ENCODE data around the gene PPP2R5C. TPM values are rescaled to one million over a fixed set of nuclear protein-coding genes. Genes with fewer than 3 reads are reported as not detected.

PPP2R5C gene
- total and polyA plus RNA-seq, 9 of the 15 experiments (the other 6 are each of a cell fraction or from before 2014, with no cell fraction given) = 284 to 617 (median 395) TPM

DNA sequence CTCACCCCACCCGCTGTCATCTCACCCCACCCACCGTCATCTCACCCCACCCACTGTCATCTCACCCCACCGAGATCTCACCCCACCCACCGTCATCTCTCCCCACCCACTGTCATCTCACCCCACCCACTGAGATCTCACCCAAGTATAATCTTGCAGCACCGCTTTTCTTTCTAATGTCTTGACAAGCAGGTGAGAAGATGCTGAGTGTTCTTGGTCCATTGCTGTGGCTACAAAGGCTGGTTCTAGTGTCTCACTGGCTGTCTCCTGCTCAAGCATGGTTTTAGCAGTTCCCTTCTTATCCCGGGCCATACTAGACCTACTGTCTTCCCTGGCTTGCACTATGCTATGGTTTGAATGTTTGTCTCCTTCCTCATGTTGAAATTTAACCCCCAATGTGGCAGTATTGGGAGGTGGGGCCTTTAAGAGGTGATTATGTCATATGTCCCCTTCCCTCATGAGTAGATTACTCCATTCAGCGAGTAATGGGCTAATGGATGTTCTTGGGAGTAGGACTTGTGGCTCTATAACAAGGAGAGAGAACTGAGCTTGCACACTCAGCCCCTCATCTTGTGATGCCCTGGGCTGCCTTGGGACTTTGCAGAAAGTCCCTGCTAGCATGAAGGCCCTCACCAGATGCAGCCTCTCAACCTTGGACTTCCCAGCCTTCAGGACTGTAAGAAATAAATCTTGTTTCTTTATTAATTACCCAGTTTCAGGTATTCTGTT lies 47.7 kb upstream of the PPP2R5C start (continued):
- TF ChIP-seq, protein P1, sequence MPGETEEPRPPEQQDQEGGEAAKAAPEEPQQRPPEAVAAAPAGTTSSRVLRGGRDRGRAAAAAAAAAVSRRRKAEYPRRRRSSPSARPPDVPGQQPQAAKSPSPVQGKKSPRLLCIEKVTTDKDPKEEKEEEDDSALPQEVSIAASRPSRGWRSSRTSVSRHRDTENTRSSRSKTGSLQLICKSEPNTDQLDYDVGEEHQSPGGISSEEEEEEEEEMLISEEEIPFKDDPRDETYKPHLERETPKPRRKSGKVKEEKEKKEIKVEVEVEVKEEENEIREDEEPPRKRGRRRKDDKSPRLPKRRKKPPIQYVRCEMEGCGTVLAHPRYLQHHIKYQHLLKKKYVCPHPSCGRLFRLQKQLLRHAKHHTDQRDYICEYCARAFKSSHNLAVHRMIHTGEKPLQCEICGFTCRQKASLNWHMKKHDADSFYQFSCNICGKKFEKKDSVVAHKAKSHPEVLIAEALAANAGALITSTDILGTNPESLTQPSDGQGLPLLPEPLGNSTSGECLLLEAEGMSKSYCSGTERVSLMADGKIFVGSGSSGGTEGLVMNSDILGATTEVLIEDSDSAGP (CRISPR knock-in tag; IDR thresholded peaks at IDR 0.05) = peak; percentile 43; the same call in 1 of the 2 replicates
- TF ChIP-seq BHLHE40 (IDR thresholded peaks at IDR 0.05; ENCODE audit: low read length) = no peak
- 0 out of 2 replicates have a peak, but pooled peaks have one; percentile 17 for TF ChIP-seq ARID1B (IDR thresholded peaks at IDR 0.05)
- TF ChIP-seq, protein P2, sequence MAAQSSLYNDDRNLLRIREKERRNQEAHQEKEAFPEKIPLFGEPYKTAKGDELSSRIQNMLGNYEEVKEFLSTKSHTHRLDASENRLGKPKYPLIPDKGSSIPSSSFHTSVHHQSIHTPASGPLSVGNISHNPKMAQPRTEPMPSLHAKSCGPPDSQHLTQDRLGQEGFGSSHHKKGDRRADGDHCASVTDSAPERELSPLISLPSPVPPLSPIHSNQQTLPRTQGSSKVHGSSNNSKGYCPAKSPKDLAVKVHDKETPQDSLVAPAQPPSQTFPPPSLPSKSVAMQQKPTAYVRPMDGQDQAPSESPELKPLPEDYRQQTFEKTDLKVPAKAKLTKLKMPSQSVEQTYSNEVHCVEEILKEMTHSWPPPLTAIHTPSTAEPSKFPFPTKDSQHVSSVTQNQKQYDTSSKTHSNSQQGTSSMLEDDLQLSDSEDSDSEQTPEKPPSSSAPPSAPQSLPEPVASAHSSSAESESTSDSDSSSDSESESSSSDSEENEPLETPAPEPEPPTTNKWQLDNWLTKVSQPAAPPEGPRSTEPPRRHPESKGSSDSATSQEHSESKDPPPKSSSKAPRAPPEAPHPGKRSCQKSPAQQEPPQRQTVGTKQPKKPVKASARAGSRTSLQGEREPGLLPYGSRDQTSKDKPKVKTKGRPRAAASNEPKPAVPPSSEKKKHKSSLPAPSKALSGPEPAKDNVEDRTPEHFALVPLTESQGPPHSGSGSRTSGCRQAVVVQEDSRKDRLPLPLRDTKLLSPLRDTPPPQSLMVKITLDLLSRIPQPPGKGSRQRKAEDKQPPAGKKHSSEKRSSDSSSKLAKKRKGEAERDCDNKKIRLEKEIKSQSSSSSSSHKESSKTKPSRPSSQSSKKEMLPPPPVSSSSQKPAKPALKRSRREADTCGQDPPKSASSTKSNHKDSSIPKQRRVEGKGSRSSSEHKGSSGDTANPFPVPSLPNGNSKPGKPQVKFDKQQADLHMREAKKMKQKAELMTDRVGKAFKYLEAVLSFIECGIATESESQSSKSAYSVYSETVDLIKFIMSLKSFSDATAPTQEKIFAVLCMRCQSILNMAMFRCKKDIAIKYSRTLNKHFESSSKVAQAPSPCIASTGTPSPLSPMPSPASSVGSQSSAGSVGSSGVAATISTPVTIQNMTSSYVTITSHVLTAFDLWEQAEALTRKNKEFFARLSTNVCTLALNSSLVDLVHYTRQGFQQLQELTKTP (IDR thresholded peaks at IDR 0.05; ENCODE audit: low read depth in 1 of 2, partially characterized antibody in 2 of 2) = peak in 1 of 2 experiments; percentile 62
- TF ChIP-seq, protein P3, sequence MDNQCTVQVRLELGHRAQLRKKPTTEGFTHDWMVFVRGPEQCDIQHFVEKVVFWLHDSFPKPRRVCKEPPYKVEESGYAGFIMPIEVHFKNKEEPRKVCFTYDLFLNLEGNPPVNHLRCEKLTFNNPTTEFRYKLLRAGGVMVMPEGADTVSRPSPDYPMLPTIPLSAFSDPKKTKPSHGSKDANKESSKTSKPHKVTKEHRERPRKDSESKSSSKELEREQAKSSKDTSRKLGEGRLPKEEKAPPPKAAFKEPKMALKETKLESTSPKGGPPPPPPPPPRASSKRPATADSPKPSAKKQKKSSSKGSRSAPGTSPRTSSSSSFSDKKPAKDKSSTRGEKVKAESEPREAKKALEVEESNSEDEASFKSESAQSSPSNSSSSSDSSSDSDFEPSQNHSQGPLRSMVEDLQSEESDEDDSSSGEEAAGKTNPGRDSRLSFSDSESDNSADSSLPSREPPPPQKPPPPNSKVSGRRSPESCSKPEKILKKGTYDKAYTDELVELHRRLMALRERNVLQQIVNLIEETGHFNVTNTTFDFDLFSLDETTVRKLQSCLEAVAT (IDR thresholded peaks at IDR 0.05) = peak; percentile 23 to 72; a peak in 2 of 4 replicates
- TF ChIP-seq, protein P4, sequence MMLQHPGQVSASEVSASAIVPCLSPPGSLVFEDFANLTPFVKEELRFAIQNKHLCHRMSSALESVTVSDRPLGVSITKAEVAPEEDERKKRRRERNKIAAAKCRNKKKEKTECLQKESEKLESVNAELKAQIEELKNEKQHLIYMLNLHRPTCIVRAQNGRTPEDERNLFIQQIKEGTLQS (IDR thresholded peaks at IDR 0.05) = peak; percentile 34; the same call in 1 of the 2 replicates
- TF ChIP-seq, protein P4 (CRISPR knock-in tag; conservative IDR thresholded peaks at IDR 0.05) = no peak
- TF ChIP-seq TRIM24 (IDR thresholded peaks at IDR 0.05) = peak; percentile 64 to 80; a peak in 3 of 4 replicates
- TF ChIP-seq, protein P5, sequence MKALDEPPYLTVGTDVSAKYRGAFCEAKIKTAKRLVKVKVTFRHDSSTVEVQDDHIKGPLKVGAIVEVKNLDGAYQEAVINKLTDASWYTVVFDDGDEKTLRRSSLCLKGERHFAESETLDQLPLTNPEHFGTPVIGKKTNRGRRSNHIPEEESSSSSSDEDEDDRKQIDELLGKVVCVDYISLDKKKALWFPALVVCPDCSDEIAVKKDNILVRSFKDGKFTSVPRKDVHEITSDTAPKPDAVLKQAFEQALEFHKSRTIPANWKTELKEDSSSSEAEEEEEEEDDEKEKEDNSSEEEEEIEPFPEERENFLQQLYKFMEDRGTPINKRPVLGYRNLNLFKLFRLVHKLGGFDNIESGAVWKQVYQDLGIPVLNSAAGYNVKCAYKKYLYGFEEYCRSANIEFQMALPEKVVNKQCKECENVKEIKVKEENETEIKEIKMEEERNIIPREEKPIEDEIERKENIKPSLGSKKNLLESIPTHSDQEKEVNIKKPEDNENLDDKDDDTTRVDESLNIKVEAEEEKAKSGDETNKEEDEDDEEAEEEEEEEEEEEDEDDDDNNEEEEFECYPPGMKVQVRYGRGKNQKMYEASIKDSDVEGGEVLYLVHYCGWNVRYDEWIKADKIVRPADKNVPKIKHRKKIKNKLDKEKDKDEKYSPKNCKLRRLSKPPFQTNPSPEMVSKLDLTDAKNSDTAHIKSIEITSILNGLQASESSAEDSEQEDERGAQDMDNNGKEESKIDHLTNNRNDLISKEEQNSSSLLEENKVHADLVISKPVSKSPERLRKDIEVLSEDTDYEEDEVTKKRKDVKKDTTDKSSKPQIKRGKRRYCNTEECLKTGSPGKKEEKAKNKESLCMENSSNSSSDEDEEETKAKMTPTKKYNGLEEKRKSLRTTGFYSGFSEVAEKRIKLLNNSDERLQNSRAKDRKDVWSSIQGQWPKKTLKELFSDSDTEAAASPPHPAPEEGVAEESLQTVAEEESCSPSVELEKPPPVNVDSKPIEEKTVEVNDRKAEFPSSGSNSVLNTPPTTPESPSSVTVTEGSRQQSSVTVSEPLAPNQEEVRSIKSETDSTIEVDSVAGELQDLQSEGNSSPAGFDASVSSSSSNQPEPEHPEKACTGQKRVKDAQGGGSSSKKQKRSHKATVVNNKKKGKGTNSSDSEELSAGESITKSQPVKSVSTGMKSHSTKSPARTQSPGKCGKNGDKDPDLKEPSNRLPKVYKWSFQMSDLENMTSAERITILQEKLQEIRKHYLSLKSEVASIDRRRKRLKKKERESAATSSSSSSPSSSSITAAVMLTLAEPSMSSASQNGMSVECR (CRISPR knock-in tag; IDR thresholded peaks at IDR 0.05) = no peak
- peak; percentile 23; the same call in 1 of the 2 replicates for TF ChIP-seq MTA3 (IDR thresholded peaks at IDR 0.05; ENCODE audit: borderline replicate concordance)
- peak; percentile 39; the same call in 1 of the 2 replicates for TF ChIP-seq NBN (IDR thresholded peaks at IDR 0.05; ENCODE audit: low read depth)
- TF ChIP-seq, protein P6, sequence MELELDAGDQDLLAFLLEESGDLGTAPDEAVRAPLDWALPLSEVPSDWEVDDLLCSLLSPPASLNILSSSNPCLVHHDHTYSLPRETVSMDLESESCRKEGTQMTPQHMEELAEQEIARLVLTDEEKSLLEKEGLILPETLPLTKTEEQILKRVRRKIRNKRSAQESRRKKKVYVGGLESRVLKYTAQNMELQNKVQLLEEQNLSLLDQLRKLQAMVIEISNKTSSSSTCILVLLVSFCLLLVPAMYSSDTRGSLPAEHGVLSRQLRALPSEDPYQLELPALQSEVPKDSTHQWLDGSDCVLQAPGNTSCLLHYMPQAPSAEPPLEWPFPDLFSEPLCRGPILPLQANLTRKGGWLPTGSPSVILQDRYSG (tag; conservative IDR thresholded peaks at IDR 0.05; ENCODE audit: low read depth) = 0 out of 2 replicates have a peak, but pooled peaks have one; percentile 30
